ENCODE data around the gene LHX5.

GRCh38 chr12:113466454-113467141 lies 5.1 kb downstream of the LHX5 start:
- TF ChIP-seq CTCF (IDR thresholded peaks at IDR 0.05) (no peak), EP300 (IDR thresholded peaks at IDR 0.05; ENCODE audit: low read depth) (no peak), POLR2A (IDR thresholded peaks at IDR 0.05) (no peak), POLR2AphosphoS5 (IDR thresholded peaks at IDR 0.05) (no peak)

Data from transverse colon (tissue), 4 donors.